ENCODE results near the gene CIAO2A. TPM values are rescaled to one million over a fixed set of nuclear protein-coding genes. Genes with fewer than 3 reads are reported as not detected.
"Not testable (repeated sequence)": the region's sequence is repeated elsewhere in the genome, so short reads cannot be mapped to it uniquely, and the experiment has no call there.

CIAO2A gene
- total RNA-seq, 1 donor from 2014 or later = 35.5 TPM

DNA sequence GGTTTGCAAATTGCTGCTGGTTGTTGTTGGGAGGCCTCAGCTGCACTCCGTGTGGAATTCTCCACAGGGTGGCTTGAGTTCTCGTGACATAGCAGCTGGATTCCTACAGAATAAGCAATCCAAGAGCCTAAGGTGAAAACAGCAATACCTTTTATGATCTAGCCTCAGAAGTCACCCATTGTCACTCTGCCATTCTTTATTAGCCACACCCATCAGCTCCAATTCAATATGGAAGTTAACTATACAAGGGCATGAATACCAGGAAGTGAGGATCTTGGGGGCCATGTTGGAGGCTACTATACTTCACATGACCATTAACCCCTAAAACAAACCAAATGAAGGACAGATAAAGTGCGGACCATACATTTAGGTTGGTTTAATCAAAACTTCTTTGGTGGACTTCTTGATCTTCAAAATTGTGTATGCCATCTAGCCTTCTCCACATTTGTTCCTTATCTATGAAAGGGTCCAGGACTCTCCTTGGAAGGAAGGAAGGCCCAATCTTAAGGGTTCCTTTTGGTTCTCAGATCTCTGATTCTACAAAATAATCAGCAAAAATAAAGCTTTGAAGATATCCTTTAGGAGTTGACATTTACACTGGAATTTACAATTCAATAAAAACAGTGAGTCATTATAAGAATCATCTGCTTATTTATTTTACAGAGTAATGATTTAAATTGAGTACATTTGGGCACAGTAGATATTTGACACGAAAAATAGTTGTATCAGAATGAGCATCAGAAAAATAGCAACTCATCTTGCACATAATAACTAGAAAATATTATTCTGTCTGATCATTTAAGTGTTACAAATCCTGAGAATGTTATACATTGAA lies 21.5 kb downstream of the CIAO2A start:
- no peak for DNase-seq (ENCODE audit: low spot score)

DNA sequence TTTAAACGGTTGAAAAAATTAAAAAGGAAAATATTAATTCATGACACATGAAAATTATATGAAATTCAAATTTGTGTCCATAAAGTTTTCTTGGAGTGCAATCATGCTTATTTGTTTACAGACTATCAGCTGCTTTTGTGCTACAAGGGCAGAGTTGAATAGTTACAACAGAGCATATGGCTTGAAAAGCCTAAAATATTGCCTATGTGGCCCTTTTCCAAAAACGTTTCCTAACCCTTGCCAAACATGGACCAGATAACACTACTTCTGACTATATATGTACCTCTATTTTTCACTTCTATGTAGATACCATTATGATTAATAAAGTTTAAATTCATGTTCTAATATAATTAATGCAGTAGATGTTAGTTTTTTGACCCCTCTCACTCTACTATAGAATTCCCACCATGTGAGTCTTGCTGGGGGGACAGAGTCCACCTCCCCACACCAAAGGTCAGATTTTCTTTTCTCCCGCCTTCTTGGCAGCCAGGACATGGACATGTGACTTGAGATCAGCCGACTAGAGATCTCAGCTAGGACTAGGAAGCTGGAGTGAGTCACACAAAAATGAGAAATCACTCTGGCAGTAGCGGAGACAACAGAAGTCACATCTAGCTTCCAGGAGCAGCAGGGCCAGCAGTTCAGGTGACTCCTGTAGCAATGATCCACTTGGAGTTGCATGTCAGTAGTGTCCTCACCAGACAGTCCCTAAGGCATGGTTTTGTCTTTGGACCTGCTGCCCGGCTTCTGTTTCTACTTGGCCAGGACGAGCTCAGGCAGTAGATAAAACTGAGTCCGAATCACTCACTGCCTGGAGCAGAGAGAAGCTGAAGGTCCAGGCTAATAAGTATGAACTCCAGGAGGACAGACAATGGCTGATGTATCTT lies 22.4 kb downstream of the CIAO2A start:
- DNase-seq (ENCODE audit: low spot score) = peak; percentile 77

DNA sequence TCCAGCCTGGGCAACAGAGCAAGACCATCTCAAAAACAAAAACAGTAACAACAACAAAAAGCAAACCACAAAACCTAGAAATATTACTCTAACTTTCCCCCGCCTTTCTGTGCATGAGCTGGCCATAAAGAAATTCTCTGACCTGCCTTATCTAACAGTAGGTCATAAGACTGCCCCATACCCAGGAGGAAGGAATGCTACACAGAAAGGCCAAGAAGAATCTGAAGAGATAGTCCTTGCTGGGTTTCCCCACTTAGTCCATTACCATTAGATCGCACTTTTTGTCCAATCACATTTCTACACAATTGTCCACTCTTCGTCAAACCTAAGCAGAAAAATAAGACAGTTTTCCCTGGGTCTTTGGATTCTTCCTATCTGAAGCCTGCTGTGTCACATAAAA lies 23.5 kb downstream of the CIAO2A start:
- no peak for DNase-seq (ENCODE audit: low spot score)

DNA sequence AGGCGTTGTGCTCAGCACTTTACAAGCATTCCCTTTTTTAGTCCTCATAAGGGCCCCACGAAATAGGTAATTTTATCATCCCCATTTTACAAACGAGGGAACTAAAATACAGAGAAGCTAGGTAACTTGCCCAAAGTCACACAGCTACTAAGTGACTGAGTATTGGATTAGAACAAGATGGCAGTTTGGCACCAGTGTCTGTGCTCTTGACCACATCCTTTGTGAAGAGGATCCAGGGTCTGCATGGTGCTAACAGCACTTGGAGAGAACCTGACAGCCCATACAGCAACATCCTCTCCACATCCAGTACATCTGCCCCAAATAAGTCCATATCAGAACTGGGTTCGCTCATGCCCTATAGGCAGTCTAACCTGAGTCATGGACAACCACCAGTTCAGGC lies 25.5 kb downstream of the CIAO2A start:
- no peak for DNase-seq (ENCODE audit: low spot score)

DNA sequence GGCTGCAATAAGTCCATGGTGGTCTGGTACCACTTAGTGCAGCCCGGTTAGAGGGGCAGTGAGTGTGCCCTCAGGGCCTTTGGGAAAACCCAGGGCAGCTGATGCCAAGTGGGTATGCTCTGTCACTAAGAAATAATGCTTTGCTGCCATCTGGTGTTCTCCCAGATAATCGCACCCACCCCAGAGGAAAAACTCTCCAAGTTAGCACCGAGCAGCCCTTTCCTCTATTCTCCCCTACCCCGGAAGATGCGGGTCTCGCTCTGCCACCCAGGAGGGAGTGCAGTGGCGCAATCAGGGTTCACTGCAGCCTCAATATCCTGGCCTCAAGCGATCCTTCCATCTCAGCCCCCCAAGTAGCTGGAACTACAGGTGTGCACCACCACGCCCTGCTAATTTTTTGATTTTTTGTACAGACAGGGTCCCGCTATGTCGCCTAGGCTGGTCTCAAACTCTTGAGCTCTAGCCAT lies 26.0 kb downstream of the CIAO2A start:
- DNase-seq (ENCODE audit: low spot score) = peak; percentile 68

DNA sequence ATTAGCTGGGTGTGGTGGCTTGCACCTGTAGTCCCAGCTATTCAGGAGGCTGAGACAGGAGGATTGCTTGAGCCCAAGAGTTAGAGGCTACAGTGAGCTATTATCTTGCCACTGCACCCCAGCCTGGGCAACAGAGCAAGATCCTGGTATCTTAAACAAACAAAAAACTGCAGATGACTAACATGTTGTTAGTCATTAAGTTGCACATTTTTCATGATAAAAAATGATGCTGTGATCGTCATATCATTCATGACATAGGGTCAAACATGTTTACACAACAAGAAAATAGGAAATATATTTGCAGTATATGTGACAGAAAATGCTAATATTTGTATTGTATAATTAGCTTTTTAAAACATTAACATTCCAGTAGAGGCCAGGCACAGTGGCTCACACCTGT lies 27.2 kb downstream of the CIAO2A start:
- no peak for DNase-seq (ENCODE audit: low spot score)

GRCh38 chr15:64060716-64061115 lies 32.9 kb downstream of the CIAO2A start:
- no peak for DNase-seq (ENCODE audit: low spot score)

GRCh38 chr15:64059104-64059503 lies 34.5 kb downstream of the CIAO2A start:
- DNase-seq (ENCODE audit: low spot score) = not testable (repeated sequence)

GRCh38 chr15:64058279-64058678 lies 35.4 kb downstream of the CIAO2A start:
- no peak for DNase-seq (ENCODE audit: low spot score)

DNA sequence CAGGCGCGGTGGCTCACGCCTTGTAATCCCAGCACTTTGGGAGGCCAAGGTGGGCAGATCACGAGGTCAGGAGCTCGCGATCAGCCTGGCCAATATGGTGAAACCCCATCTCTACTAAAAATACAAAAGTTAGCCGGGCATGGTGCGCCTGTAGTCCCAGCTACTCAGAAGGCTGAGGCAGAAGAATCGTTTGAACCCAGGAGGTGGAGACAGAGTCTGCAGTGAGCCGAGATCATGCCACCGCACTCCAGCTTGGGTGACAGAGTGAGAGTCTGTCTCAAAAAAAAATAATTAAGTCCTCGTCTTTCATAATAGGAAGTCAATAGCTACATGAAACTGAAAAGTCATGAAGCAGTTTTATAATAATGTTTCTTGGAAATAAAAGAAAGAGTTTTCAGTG lies 40.0 kb downstream of the CIAO2A start:
- not testable (repeated sequence) for DNase-seq (ENCODE audit: low spot score)

DNA sequence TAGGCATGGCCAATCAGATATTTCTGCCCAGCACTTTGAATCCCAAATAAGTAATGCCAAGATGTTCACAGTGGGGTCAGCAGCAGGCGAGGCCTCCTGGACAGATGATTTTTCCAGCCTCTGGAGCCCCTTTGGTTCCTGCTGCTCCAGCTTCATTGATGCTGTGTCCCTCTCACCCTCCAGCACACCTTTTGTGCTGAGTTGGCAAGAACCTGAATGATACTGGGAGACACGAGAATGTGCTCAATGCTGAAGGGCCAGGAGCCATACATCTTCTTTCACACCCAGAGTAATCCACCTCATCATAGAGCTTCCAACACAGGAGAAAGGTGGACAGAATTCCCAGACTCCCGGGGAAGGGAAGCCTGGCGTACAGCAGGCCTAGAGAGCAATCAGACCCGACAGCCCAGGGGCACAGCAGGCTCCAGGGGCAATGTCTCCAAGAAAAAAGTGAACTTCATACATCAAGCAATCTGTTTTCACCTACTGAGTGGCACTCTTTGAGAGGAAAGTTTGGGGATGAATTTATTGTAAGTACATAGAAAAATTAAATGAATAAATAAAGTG lies 40.6 kb downstream of the CIAO2A start:
- no peak for DNase-seq (ENCODE audit: low spot score)

GRCh38 chr15:64051407-64052259 lies 42.0 kb downstream of the CIAO2A start:
- no peak for DNase-seq (ENCODE audit: low spot score)

GRCh38 chr15:64051093-64051402 lies 42.6 kb downstream of the CIAO2A start:
- no peak for DNase-seq (ENCODE audit: low spot score)

- DNase-seq (ENCODE audit: low spot score) = no peak
These were observed 43.2 kb downstream of the CIAO2A start for GRCh38 chr15:64050281-64051092.

- no peak for DNase-seq (ENCODE audit: low spot score)
These were observed 44.7 kb downstream of the CIAO2A start for GRCh38 chr15:64048781-64049460.

- DNase-seq (ENCODE audit: low spot score) = peak; percentile 58
These were observed 47.1 kb downstream of the CIAO2A start, which contains the start of gene DAPK2 for GRCh38 chr15:64046421-64047153. Gene DAPK2, minus strand, starts transcription at chr15:64046485. Its CDS starts 6,224 bp downstream, at chr15:64040261.

DNA sequence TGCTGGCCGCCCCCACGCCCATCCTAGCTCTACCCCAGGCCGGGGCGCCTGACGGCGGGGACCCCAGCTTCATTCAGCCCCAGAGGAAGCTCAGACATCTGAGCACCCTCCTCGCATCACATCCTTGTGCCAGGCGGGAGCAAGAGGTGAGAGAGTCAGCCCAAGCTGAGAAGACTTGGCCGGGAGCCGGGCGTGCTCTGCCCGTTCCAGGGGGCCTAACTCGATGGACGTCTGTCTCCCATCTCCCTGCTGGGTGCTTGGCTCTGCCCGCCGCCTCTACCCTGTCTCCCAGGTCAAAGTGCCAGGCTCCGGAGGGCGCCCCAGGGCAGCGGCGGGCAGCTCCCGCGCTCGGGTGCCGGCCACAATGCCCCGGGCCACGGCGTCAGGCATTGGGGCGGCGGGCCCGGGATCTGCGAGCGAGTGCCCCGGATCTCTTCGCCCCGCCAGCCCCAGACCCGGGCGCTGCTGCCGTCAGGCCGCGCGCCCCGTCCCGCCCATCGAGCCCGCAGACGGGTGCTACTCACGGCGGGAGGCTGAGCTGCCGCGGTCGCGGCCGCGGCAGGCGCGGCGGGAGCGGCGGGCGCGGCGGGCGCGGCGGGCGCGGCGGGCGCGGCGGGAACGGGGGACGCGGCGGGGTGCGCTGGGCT lies 47.7 kb downstream of the CIAO2A start:
- DNase-seq (ENCODE audit: low spot score) = no peak

DNA sequence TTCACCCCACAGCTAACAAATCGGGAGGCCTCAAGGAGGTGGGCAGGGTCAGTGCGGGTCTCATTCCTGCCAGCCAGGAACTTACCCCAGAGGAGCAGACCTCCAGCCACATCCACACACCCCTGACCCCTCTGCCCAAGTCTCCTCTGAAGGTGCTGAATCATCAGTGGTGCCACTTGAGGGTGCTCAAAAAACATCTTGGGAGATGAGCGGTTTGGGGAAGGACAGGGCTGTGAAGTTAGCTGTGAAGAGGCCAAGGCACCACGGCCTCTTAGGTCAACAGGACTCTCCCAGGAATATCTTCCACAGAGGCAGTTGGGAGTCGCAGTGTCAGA lies 48.6 kb downstream of the CIAO2A start:
- DNase-seq (ENCODE audit: low spot score) = no peak
